NCI-H345 treated with DMSO at 0.1 percent for 48 hours (cell line): ENCODE measurements around the gene GATC.
A peak's percentile ranks its signal among the peaks of the same experiment; 100 is the strongest.

ENCODE experiments used
- DNase-seq: peaks from one replicate; lab custom pipeline; 2025; ENCODE audit not compliant: unreplicated experiment; lab: John Stamatoyannopoulos, UW

Gene GATC

GRCh38 chr12:120445911-120446843 lies at the start of gene GATC, which contains the start of gene TRIAP1:
Gene GATC (plus strand): TSS chr12:120446444. CDS start chr12:120446481, 37 bp downstream.
Gene TRIAP1 (minus strand): TSS chr12:120446384. CDS start chr12:120446372, 12 bp downstream.
- DNase-seq, result peak; percentile 54

- no peak for DNase-seq
These were observed 48.3 kb upstream of the GATC start for GRCh38 chr12:120397824-120398540.

GRCh38 chr12:120399531-120399930 lies 46.7 kb upstream of the GATC start:
- DNase-seq, result no peak

- no peak for DNase-seq
These were observed 44.0 kb upstream of the GATC start for GRCh38 chr12:120402217-120402616.

- DNase-seq, result no peak
These were observed 42.4 kb upstream of the GATC start for GRCh38 chr12:120403869-120404268.

- DNase-seq, result no peak
These were observed 42.0 kb upstream of the GATC start for GRCh38 chr12:120404271-120404670.

- no peak for DNase-seq
These were observed 40.2 kb upstream of the GATC start for GRCh38 chr12:120406069-120406468.

- no peak for DNase-seq
These were observed 39.7 kb upstream of the GATC start for GRCh38 chr12:120406553-120406952.

- DNase-seq, result no peak
These were observed 37.5 kb upstream of the GATC start for GRCh38 chr12:120408771-120409170.

GRCh38 chr12:120412421-120412820 lies 33.8 kb upstream of the GATC start:
- no peak for DNase-seq

- DNase-seq, result no peak
These were observed 32.1 kb upstream of the GATC start for GRCh38 chr12:120413901-120414695.

GRCh38 chr12:120416490-120417216 lies 29.6 kb upstream of the GATC start:
- no peak for DNase-seq

- no peak for DNase-seq
These were observed 28.2 kb upstream of the GATC start for GRCh38 chr12:120417917-120418580.

GRCh38 chr12:120421701-120422100 lies 24.5 kb upstream of the GATC start:
- DNase-seq, result no peak

GRCh38 chr12:120422892-120423456 lies 23.3 kb upstream of the GATC start:
- DNase-seq, result no peak

- DNase-seq, result no peak
These were observed 20.4 kb upstream of the GATC start for GRCh38 chr12:120425797-120426196.

GRCh38 chr12:120428597-120429229 lies 17.5 kb upstream of the GATC start:
- no peak for DNase-seq

GRCh38 chr12:120429368-120429767 lies 16.9 kb upstream of the GATC start:
- no peak for DNase-seq
